Measurements from ENCODE around the gene PCMTD2. TPM values are rescaled to one million over a fixed set of nuclear protein-coding genes. Genes with fewer than 3 reads are reported as not detected.
"Not testable (repeated sequence)": the region's sequence is repeated elsewhere in the genome, so short reads cannot be mapped to it uniquely, and the experiment has no call there.

PCMTD2 gene
- total and polyA plus RNA-seq, 3 experiments from 2014 or later, result 36.8 to 58.8 (median 37.4) TPM

- Histone ChIP-seq H3K4me1 (ENCODE audit: insufficient read depth, low read length) (no peaks in the 10 kb centered on the region), H3K36me3 (ENCODE audit: insufficient read depth, low read length) (no peaks in the 10 kb centered on the region), H3K27ac (ENCODE audit: low read depth, low read length) (no peak overlapping the region), H3K9me3 (ENCODE audit: low read length) (no peaks in the 10 kb centered on the region), H3K4me3 (ENCODE audit: low read length) (no peak overlapping the region), H3K27me3 (ENCODE audit: insufficient read depth, low read length, poor library complexity, severe bottlenecking) (no peaks in the 10 kb centered on the region)
- no peak overlapping the region for H3K4me3 Mint-ChIP-seq
- ChIA-PET CTCF (no interaction called here), POLR2A (no interaction called here)
- no peak overlapping the region for H3K27ac Mint-ChIP-seq
- H3K27me3 Mint-ChIP-seq, result no peaks in the 10 kb centered on the region
- no peaks in the 10 kb centered on the region for H3K9me3 Mint-ChIP-seq
- H3K36me3 Mint-ChIP-seq, result peaks cover 0 to 34% (median 10%) of the 10 kb centered on the region in 3 donors
- peaks cover 6 to 33% (median 22%) of the 10 kb centered on the region in 3 donors for H3K4me1 Mint-ChIP-seq
- DNase-seq, result no peak
Observed at GRCh38 chr20:64278317-64278681, 22.8 kb downstream of the PCMTD2 start.

GRCh38 chr20:64279826-64280459 is 24.4 kb downstream of the PCMTD2 start:
- H3K27me3 ChIP-seq (ENCODE audit: insufficient read depth, low read length, poor library complexity, severe bottlenecking), result no peaks in the 10 kb centered on the region
- H3K9me3 Mint-ChIP-seq, result peaks cover 0 to 4% (median 0%) of the 10 kb centered on the region in 5 donors
- H3K27ac ChIP-seq (ENCODE audit: low read depth, low read length), result no peak overlapping the region
- POLR2A ChIA-PET, result no interaction called here
- H3K27ac Mint-ChIP-seq, result no peak overlapping the region
- no peaks in the 10 kb centered on the region for H3K9me3 ChIP-seq (ENCODE audit: low read length)
- peaks cover 0 to 19% (median 6%) of the 10 kb centered on the region in 3 donors for H3K36me3 Mint-ChIP-seq
- no peaks in the 10 kb centered on the region for H3K27me3 Mint-ChIP-seq
- H3K4me1 ChIP-seq (ENCODE audit: insufficient read depth, low read length), result no peaks in the 10 kb centered on the region
- no peak for DNase-seq
- H3K36me3 ChIP-seq (ENCODE audit: insufficient read depth, low read length), result no peaks in the 10 kb centered on the region
- no peak overlapping the region for H3K4me3 ChIP-seq (ENCODE audit: low read length)
- H3K4me3 Mint-ChIP-seq, result no peak overlapping the region
- peaks cover 5 to 24% (median 21%) of the 10 kb centered on the region in 3 donors for H3K4me1 Mint-ChIP-seq
- CTCF ChIA-PET, result no interaction called here

- ChIA-PET POLR2A (no interaction called here), CTCF (no interaction called here)
- DNase-seq, result no peak
- Mint-ChIP-seq H3K4me1 (peaks cover 4 to 19% (median 18%) of the 10 kb centered on the region in 3 donors), H3K36me3 (peaks cover 0 to 15% (median 6%) of the 10 kb centered on the region in 3 donors), H3K27ac (no peak overlapping the region), H3K9me3 (peaks cover 0 to 4% (median 0%) of the 10 kb centered on the region in 5 donors), H3K27me3 (no peaks in the 10 kb centered on the region), H3K4me3 (no peak overlapping the region)
- H3K9me3 ChIP-seq (ENCODE audit: low read length), result no peaks in the 10 kb centered on the region
- no peaks in the 10 kb centered on the region for H3K27me3 ChIP-seq (ENCODE audit: insufficient read depth, low read length, poor library complexity, severe bottlenecking)
- no peaks in the 10 kb centered on the region for H3K4me1 ChIP-seq (ENCODE audit: insufficient read depth, low read length)
- no peak overlapping the region for H3K4me3 ChIP-seq (ENCODE audit: low read length)
- no peak overlapping the region for H3K27ac ChIP-seq (ENCODE audit: low read depth, low read length)
- no peaks in the 10 kb centered on the region for H3K36me3 ChIP-seq (ENCODE audit: insufficient read depth, low read length)
Observed at GRCh38 chr20:64280460-64280843, 24.9 kb downstream of the PCMTD2 start.

GRCh38 chr20:64283646-64284045 is 28.1 kb downstream of the PCMTD2 start:
- no peak for DNase-seq
- peaks cover 4 to 18% (median 16%) of the 10 kb centered on the region in 3 donors for H3K4me1 Mint-ChIP-seq
- CTCF ChIA-PET, result no interaction called here
- POLR2A ChIA-PET, result no interaction called here
- Histone ChIP-seq H3K9me3 (ENCODE audit: low read length) (no peaks in the 10 kb centered on the region), H3K27ac (ENCODE audit: low read depth, low read length) (no peak overlapping the region), H3K27me3 (ENCODE audit: insufficient read depth, low read length, poor library complexity, severe bottlenecking) (no peaks in the 10 kb centered on the region), H3K36me3 (ENCODE audit: insufficient read depth, low read length) (no peaks in the 10 kb centered on the region), H3K4me1 (ENCODE audit: insufficient read depth, low read length) (no peaks in the 10 kb centered on the region), H3K4me3 (ENCODE audit: low read length) (no peak overlapping the region)
- no peaks in the 10 kb centered on the region for H3K27me3 Mint-ChIP-seq
- H3K4me3 Mint-ChIP-seq, result no peak overlapping the region
- peaks cover 0 to 4% (median 0%) of the 10 kb centered on the region in 5 donors for H3K9me3 Mint-ChIP-seq
- no peak overlapping the region for H3K27ac Mint-ChIP-seq
- no peaks in the 10 kb centered on the region for H3K36me3 Mint-ChIP-seq

GRCh38 chr20:64285579-64286446 is 30.3 kb downstream of the PCMTD2 start:
- POLR2A ChIA-PET; H3K4me1 Mint-ChIP-seq; H3K27me3 Mint-ChIP-seq; H3K36me3 Mint-ChIP-seq; H3K4me3 ChIP-seq (ENCODE audit: low read length); H3K9me3 ChIP-seq (ENCODE audit: low read length); H3K27me3 ChIP-seq (ENCODE audit: insufficient read depth, low read length, poor library complexity, severe bottlenecking); H3K36me3 ChIP-seq (ENCODE audit: insufficient read depth, low read length); H3K4me1 ChIP-seq (ENCODE audit: insufficient read depth, low read length); H3K9me3 Mint-ChIP-seq; H3K27ac ChIP-seq (ENCODE audit: low read depth, low read length); H3K4me3 Mint-ChIP-seq: not testable (repeated sequence)
- H3K27ac Mint-ChIP-seq, result peak overlapping the region in 1 of 8 donors; percentile 36
- DNase-seq, result peak; percentile 55 to 82 (median 69)
- CTCF ChIA-PET, result interaction anchor here (1.0 kb wide), 2 partner anchors 25 to 30 kb away, joined by 4 to 5 read pairs; partner anchors contain the start of gene PCMTD2

- CTCF ChIA-PET, result interaction anchor here (1.0 kb wide), 2 partner anchors 26 to 31 kb away, joined by 4 to 5 read pairs; partner anchors contain the start of gene PCMTD2
- DNase-seq, result peak in 2 of 5 donors; percentile 24 to 49
- H3K27ac ChIP-seq (ENCODE audit: low read depth, low read length); H3K27ac Mint-ChIP-seq; H3K27me3 ChIP-seq (ENCODE audit: insufficient read depth, low read length, poor library complexity, severe bottlenecking); H3K4me3 ChIP-seq (ENCODE audit: low read length); H3K27me3 Mint-ChIP-seq; H3K9me3 ChIP-seq (ENCODE audit: low read length); H3K36me3 Mint-ChIP-seq; H3K4me1 ChIP-seq (ENCODE audit: insufficient read depth, low read length); POLR2A ChIA-PET; H3K9me3 Mint-ChIP-seq; H3K4me1 Mint-ChIP-seq; H3K4me3 Mint-ChIP-seq; H3K36me3 ChIP-seq (ENCODE audit: insufficient read depth, low read length): not testable (repeated sequence)
Observed at GRCh38 chr20:64286447-64287263, 31.1 kb downstream of the PCMTD2 start.

- H3K27ac ChIP-seq (ENCODE audit: low read depth, low read length); H3K36me3 Mint-ChIP-seq; H3K36me3 ChIP-seq (ENCODE audit: insufficient read depth, low read length); CTCF ChIA-PET; H3K9me3 ChIP-seq (ENCODE audit: low read length); H3K4me1 ChIP-seq (ENCODE audit: insufficient read depth, low read length); POLR2A ChIA-PET; H3K9me3 Mint-ChIP-seq; H3K4me3 Mint-ChIP-seq; H3K4me3 ChIP-seq (ENCODE audit: low read length); H3K27ac Mint-ChIP-seq; H3K27me3 Mint-ChIP-seq; H3K4me1 Mint-ChIP-seq; DNase-seq; H3K27me3 ChIP-seq (ENCODE audit: insufficient read depth, low read length, poor library complexity, severe bottlenecking): not testable (repeated sequence)
Observed at GRCh38 chr20:64287264-64287590, 31.7 kb downstream of the PCMTD2 start.

- H3K4me1 ChIP-seq (ENCODE audit: insufficient read depth, low read length); CTCF ChIA-PET; H3K36me3 ChIP-seq (ENCODE audit: insufficient read depth, low read length); H3K9me3 ChIP-seq (ENCODE audit: low read length); H3K4me1 Mint-ChIP-seq; H3K27me3 Mint-ChIP-seq; H3K27me3 ChIP-seq (ENCODE audit: insufficient read depth, low read length, poor library complexity, severe bottlenecking); H3K9me3 Mint-ChIP-seq; H3K4me3 Mint-ChIP-seq; DNase-seq; H3K36me3 Mint-ChIP-seq; POLR2A ChIA-PET; H3K27ac ChIP-seq (ENCODE audit: low read depth, low read length); H3K27ac Mint-ChIP-seq; H3K4me3 ChIP-seq (ENCODE audit: low read length): not testable (repeated sequence)
Observed at GRCh38 chr20:64292167-64292566, 36.6 kb downstream of the PCMTD2 start.
